ENCODE measurements around the gene GTF2F2. TPM values are rescaled to one million over a fixed set of nuclear protein-coding genes. Genes with fewer than 3 reads are reported as not detected.

Gene GTF2F2
- total RNA-seq, 1 donor from 2014 or later, result 30.0 TPM

GRCh38 chr13:45141369-45141768, 21.1 kb downstream of the GTF2F2 start:
- Mint-ChIP-seq H3K4me3 (no peak overlapping the region), H3K27me3 (no peaks in the 10 kb centered on the region), H3K27ac (no peak overlapping the region), H3K36me3 (ENCODE audit: low read depth) (peaks cover 17% of the 10 kb centered on the region), H3K4me1 (peaks cover 11% of the 10 kb centered on the region), H3K9me3 (no peaks in the 10 kb centered on the region)
- intact Hi-C loops (cut with micrococcal nuclease), result no loop called here
- no peak for DNase-seq

GRCh38 chr13:45142440-45143345, 22.4 kb downstream of the GTF2F2 start:
- no peak for DNase-seq
- H3K36me3 Mint-ChIP-seq (ENCODE audit: low read depth), result peaks cover 17% of the 10 kb centered on the region
- no peak overlapping the region for H3K4me3 Mint-ChIP-seq
- intact Hi-C loops (cut with micrococcal nuclease), result no loop called here
- H3K27me3 Mint-ChIP-seq, result no peaks in the 10 kb centered on the region
- no peak overlapping the region for H3K27ac Mint-ChIP-seq
- H3K9me3 Mint-ChIP-seq, result no peaks in the 10 kb centered on the region
- H3K4me1 Mint-ChIP-seq, result peaks cover 18% of the 10 kb centered on the region

GRCh38 chr13:45143346-45143751, 23.0 kb downstream of the GTF2F2 start:
- intact Hi-C loops (cut with micrococcal nuclease), result no loop called here
- Mint-ChIP-seq H3K4me1 (peaks cover 14% of the 10 kb centered on the region), H3K27me3 (no peaks in the 10 kb centered on the region), H3K9me3 (no peaks in the 10 kb centered on the region), H3K36me3 (ENCODE audit: low read depth) (peaks cover 11% of the 10 kb centered on the region), H3K27ac (no peak overlapping the region), H3K4me3 (no peak overlapping the region)
- no peak for DNase-seq

- H3K27ac Mint-ChIP-seq, result no peak overlapping the region
- no peak overlapping the region for H3K4me3 Mint-ChIP-seq
- intact Hi-C loops (cut with micrococcal nuclease), result no loop called here
- H3K27me3 Mint-ChIP-seq, result no peaks in the 10 kb centered on the region
- H3K4me1 Mint-ChIP-seq, result peaks cover 10% of the 10 kb centered on the region
- DNase-seq, result no peak
- no peaks in the 10 kb centered on the region for H3K9me3 Mint-ChIP-seq
- H3K36me3 Mint-ChIP-seq (ENCODE audit: low read depth), result peaks cover 8% of the 10 kb centered on the region
Measured at GRCh38 chr13:45149964-45150363, 29.7 kb downstream of the GTF2F2 start.

GRCh38 chr13:45156565-45157361, 36.5 kb downstream of the GTF2F2 start:
- Mint-ChIP-seq H3K27me3 (no peaks in the 10 kb centered on the region), H3K4me3 (no peak overlapping the region), H3K4me1 (peaks cover 5% of the 10 kb centered on the region), H3K27ac (no peak overlapping the region), H3K36me3 (ENCODE audit: low read depth) (peaks cover 48% of the 10 kb centered on the region), H3K9me3 (peaks cover 10% of the 10 kb centered on the region)
- intact Hi-C loops (cut with micrococcal nuclease), result no loop called here
- DNase-seq, result no peak

- H3K4me1 Mint-ChIP-seq, result peaks cover 11% of the 10 kb centered on the region
- H3K27me3 Mint-ChIP-seq, result no peaks in the 10 kb centered on the region
- DNase-seq, result no peak
- H3K36me3 Mint-ChIP-seq (ENCODE audit: low read depth), result peaks cover 40% of the 10 kb centered on the region
- intact Hi-C loops (cut with micrococcal nuclease), result loop anchor here (2.0 kb wide), 1 partner anchor 17 kb away; no protein-coding TSS in a partner anchor
- peaks cover 10% of the 10 kb centered on the region for H3K9me3 Mint-ChIP-seq
- H3K4me3 Mint-ChIP-seq, result no peak overlapping the region
- H3K27ac Mint-ChIP-seq, result no peak overlapping the region
Measured at GRCh38 chr13:45162194-45162593, 41.9 kb downstream of the GTF2F2 start.

GRCh38 chr13:45162821-45163220, 42.5 kb downstream of the GTF2F2 start:
- Mint-ChIP-seq H3K27me3 (no peaks in the 10 kb centered on the region), H3K4me1 (peaks cover 11% of the 10 kb centered on the region), H3K9me3 (peaks cover 10% of the 10 kb centered on the region), H3K27ac (no peak overlapping the region), H3K36me3 (ENCODE audit: low read depth) (peaks cover 39% of the 10 kb centered on the region), H3K4me3 (no peak overlapping the region)
- no peak for DNase-seq
- intact Hi-C loops (cut with micrococcal nuclease), result loop anchor here (2.0 kb wide), 1 partner anchor 16 kb away; no protein-coding TSS in a partner anchor

GRCh38 chr13:45166858-45167257, 46.5 kb downstream of the GTF2F2 start:
- no peak for DNase-seq
- Mint-ChIP-seq H3K9me3 (no peaks in the 10 kb centered on the region), H3K4me3 (no peak overlapping the region), H3K36me3 (ENCODE audit: low read depth) (peaks cover 28% of the 10 kb centered on the region), H3K4me1 (peaks cover 11% of the 10 kb centered on the region), H3K27ac (no peak overlapping the region), H3K27me3 (no peaks in the 10 kb centered on the region)
- intact Hi-C loops (cut with micrococcal nuclease), result no loop called here

GRCh38 chr13:45167611-45168554, 47.6 kb downstream of the GTF2F2 start:
- Mint-ChIP-seq H3K27ac (no peak overlapping the region), H3K36me3 (ENCODE audit: low read depth) (peaks cover 31% of the 10 kb centered on the region), H3K4me3 (no peak overlapping the region), H3K4me1 (peaks cover 6% of the 10 kb centered on the region), H3K9me3 (peaks cover 4% of the 10 kb centered on the region), H3K27me3 (no peaks in the 10 kb centered on the region)
- no peak for DNase-seq
- intact Hi-C loops (cut with micrococcal nuclease), result no loop called here

GRCh38 chr13:45168555-45168930, 48.2 kb downstream of the GTF2F2 start:
- intact Hi-C loops (cut with micrococcal nuclease), result no loop called here
- no peak for DNase-seq
- Mint-ChIP-seq H3K27ac (no peak overlapping the region), H3K4me3 (no peak overlapping the region), H3K4me1 (peaks cover 8% of the 10 kb centered on the region), H3K27me3 (no peaks in the 10 kb centered on the region), H3K36me3 (ENCODE audit: low read depth) (peaks cover 33% of the 10 kb centered on the region), H3K9me3 (peaks cover 4% of the 10 kb centered on the region)

- H3K4me1 Mint-ChIP-seq, result peaks cover 21% of the 10 kb centered on the region
- intact Hi-C loops (cut with micrococcal nuclease), result no loop called here
- no peak overlapping the region for H3K27ac Mint-ChIP-seq
- no peaks in the 10 kb centered on the region for H3K27me3 Mint-ChIP-seq
- DNase-seq, result no peak
- no peak overlapping the region for H3K4me3 Mint-ChIP-seq
- peaks cover 4% of the 10 kb centered on the region for H3K9me3 Mint-ChIP-seq
- H3K36me3 Mint-ChIP-seq (ENCODE audit: low read depth), result peaks cover 23% of the 10 kb centered on the region
Measured at GRCh38 chr13:45174478-45174877, 54.2 kb downstream of the GTF2F2 start.

GRCh38 chr13:45178349-45179162, 58.2 kb downstream of the GTF2F2 start:
- Mint-ChIP-seq H3K27me3 (no peaks in the 10 kb centered on the region), H3K9me3 (no peaks in the 10 kb centered on the region), H3K27ac (no peak overlapping the region), H3K4me3 (no peak overlapping the region), H3K36me3 (ENCODE audit: low read depth) (peaks cover 12% of the 10 kb centered on the region), H3K4me1 (peaks cover 17% of the 10 kb centered on the region)
- DNase-seq, result peak; percentile 65
- intact Hi-C loops (cut with micrococcal nuclease), result loop anchor here (2.0 kb wide), 1 partner anchor 16 kb away; no protein-coding TSS in a partner anchor

Measured in activated CD4-positive, alpha-beta T cell treated with anti-CD3 and anti-CD28 coated beads, Interleukin-2, amount 10 ng/mL, durations not matched to agents 24 days and 14 days (primary cell).